Endometrial microvascular endothelial cells (primary cell): ENCODE measurements around the gene KCNJ16. TPM values are rescaled to one million over a fixed set of nuclear protein-coding genes. Genes with fewer than 3 reads are reported as not detected.

Experiments used
- in situ Hi-C: cut with HindIII; loops from 2 replicates; pipeline ENCODE4 v1.10.0; 2017; ENCODE audit warnings: low sequenced_read_pairs, low pct_unique_long_range_greater_than_20kb; ENCODE audit errors: inconsistent ontology term
- total RNA-seq: library from RNA; depleted of rRNA; stranded (reverse); fragments of >200 nt; gene quantifications from one replicate; pipeline ENCODE4 v1.2.3, GENCODE V29; 2015; ENCODE audit errors: inconsistent ontology term

KCNJ16 gene
- total RNA-seq, 1 donor from 2014 or later: not detected

GRCh38 chr17:70059649-70060048 lies 15.4 kb upstream of the KCNJ16 start:
- in situ Hi-C loops: no loop called here

GRCh38 chr17:70060415-70060814 lies 14.6 kb upstream of the KCNJ16 start:
- in situ Hi-C loops: no loop called here

- in situ Hi-C loops: no loop called here
These were observed 7.9 kb upstream of the KCNJ16 start for GRCh38 chr17:70067134-70067533.

- in situ Hi-C loops: no loop called here
These were observed 4.6 kb upstream of the KCNJ16 start for GRCh38 chr17:70070305-70071027.

GRCh38 chr17:70071127-70071526 lies 3.9 kb upstream of the KCNJ16 start:
- in situ Hi-C loops: no loop called here

- in situ Hi-C loops: no loop called here
These were observed 3.4 kb upstream of the KCNJ16 start for GRCh38 chr17:70071620-70072019.

GRCh38 chr17:70072546-70073309 lies 2.3 kb upstream of the KCNJ16 start:
- in situ Hi-C loops: no loop called here

GRCh38 chr17:70073310-70073709 lies 1.7 kb upstream of the KCNJ16 start:
- in situ Hi-C loops: no loop called here

GRCh38 chr17:70073799-70074198 lies 1.2 kb upstream of the KCNJ16 start:
- in situ Hi-C loops: no loop called here

GRCh38 chr17:70074236-70074830 lies 692 bp upstream of the KCNJ16 start:
- in situ Hi-C loops: no loop called here

- in situ Hi-C loops: no loop called here
These were observed 1.2 kb downstream of the KCNJ16 start for GRCh38 chr17:70076189-70076588.

- in situ Hi-C loops: no loop called here
These were observed 1.8 kb downstream of the KCNJ16 start for GRCh38 chr17:70076831-70077230.

GRCh38 chr17:70078549-70078948 lies 3.5 kb downstream of the KCNJ16 start:
- in situ Hi-C loops: no loop called here

- in situ Hi-C loops: no loop called here
These were observed 4.0 kb downstream of the KCNJ16 start for GRCh38 chr17:70078994-70079531.

GRCh38 chr17:70080541-70081347 lies 5.7 kb downstream of the KCNJ16 start:
- in situ Hi-C loops: no loop called here

GRCh38 chr17:70081885-70082284 lies 6.9 kb downstream of the KCNJ16 start:
- in situ Hi-C loops: no loop called here

- in situ Hi-C loops: no loop called here
These were observed 9.5 kb downstream of the KCNJ16 start for GRCh38 chr17:70084476-70084875.

GRCh38 chr17:70086516-70086915 lies 11.5 kb downstream of the KCNJ16 start:
- in situ Hi-C loops: no loop called here
